ENCODE data around the gene SREBF2.

DNA sequence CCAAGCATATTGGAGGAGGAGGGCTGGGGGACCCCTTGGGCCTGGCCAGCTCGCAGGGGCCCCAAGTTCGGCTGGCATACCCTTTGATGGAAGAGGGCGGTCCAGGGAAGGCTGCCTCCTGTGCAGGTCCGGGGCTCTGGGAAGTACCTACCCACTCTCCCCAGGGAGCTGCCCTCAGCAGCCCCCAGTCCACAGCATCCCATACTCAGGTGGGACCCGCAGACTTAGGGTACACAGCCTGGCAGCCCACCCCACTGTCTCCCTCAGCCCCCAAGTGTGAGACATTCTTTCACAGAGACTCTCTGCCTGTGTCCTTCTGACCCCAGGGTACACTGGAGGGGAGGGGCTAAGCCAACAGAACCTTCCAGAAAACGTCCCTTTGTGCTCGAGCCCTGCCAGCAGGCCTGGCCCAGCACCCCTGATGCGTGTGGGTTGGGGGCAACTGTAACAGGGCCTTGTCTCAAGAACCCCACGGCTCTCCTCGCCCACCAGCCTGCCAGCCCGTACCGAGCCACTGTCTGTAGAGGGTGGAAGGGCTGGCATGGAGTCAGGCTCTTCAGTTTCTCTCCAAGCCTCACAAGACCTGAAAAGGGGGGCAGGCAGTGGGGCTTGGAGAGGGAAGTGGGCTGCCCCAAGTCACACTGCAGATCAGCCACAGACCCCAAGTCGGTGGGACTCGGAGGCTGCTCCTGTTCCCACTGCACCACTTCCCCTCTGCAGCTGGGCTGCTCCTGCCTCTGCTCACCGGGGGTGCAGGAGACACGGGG lies 100.7 kb downstream of the SREBF2 start:
- TF ChIP-seq EZH2phosphoT487 (IDR thresholded peaks at IDR 0.05; ENCODE audit: borderline replicate concordance, low read length) (no peak), EZH2 (IDR thresholded peaks at IDR 0.05; ENCODE audit: low read length, unreplicated experiment) (no peak)
- TF ChIP-seq, protein P1, sequence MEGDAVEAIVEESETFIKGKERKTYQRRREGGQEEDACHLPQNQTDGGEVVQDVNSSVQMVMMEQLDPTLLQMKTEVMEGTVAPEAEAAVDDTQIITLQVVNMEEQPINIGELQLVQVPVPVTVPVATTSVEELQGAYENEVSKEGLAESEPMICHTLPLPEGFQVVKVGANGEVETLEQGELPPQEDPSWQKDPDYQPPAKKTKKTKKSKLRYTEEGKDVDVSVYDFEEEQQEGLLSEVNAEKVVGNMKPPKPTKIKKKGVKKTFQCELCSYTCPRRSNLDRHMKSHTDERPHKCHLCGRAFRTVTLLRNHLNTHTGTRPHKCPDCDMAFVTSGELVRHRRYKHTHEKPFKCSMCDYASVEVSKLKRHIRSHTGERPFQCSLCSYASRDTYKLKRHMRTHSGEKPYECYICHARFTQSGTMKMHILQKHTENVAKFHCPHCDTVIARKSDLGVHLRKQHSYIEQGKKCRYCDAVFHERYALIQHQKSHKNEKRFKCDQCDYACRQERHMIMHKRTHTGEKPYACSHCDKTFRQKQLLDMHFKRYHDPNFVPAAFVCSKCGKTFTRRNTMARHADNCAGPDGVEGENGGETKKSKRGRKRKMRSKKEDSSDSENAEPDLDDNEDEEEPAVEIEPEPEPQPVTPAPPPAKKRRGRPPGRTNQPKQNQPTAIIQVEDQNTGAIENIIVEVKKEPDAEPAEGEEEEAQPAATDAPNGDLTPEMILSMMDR (conservative IDR thresholded peaks at IDR 0.05; ENCODE audit: low read depth, low read length): no peak

Data from PC-3 (cell line).